OCI-LY7 (cell line): ENCODE measurements around the gene COPA. TPM values are rescaled to one million over a fixed set of nuclear protein-coding genes. Genes with fewer than 3 reads are reported as not detected.

ENCODE experiments used
- BruUV-seq: library from RNA; stranded (reverse); fragments of 400-500 nt; replicated peaks from 2 replicates; lab custom pipeline; 2021; lab: Mats Ljungman, UMichigan
- CTCF ChIA-PET: fragments of 300-600 bp; sonication (Branson Sonifier 250); formaldehyde crosslinking; loops from one replicate; lab custom pipeline; 2022; ENCODE audit warnings: antibody characterized with exemption; ENCODE audit not compliant: unreplicated experiment; lab: Charles Lee
- POLR2A ChIA-PET: fragments of 300-600 bp; sonication (Branson Sonifier 250); formaldehyde crosslinking; loops from one replicate; lab custom pipeline; 2022; ENCODE audit warnings: antibody characterized with exemption; lab: Charles Lee
- DNase-seq: peaks from one replicate; pipeline ENCODE4 v3.0.0-alpha.2; 2015; ENCODE audit warnings: low spot score
- H2AFZ ChIP-seq: fragments of 200-600 bp; sonication (generic), shearing (Covaris generic); 2 replicates; pipeline ENCODE4 v1.6.1; 2014; ENCODE audit warnings: mild to moderate bottlenecking, antibody characterized with exemption, low read length, moderate library complexity
- H3K27ac ChIP-seq: fragments of 200-600 bp; sonication (generic); 2 replicates; pipeline ENCODE4 v1.5.1; 2014; ENCODE audit warnings: mixed run types, low read depth, mild to moderate bottlenecking, moderate library complexity, low read length, inconsistent platforms; ENCODE audit not compliant: poor library complexity, severe bottlenecking
- H3K36me3 ChIP-seq: fragments of 200-600 bp; sonication (generic); 2 replicates; pipeline ENCODE4 v1.6.1; 2014; ENCODE audit warnings: mild to moderate bottlenecking, antibody characterized with exemption, low read length, moderate library complexity, mixed read lengths; ENCODE audit not compliant: insufficient read depth
- H3K4me1 ChIP-seq: fragments of 200-600 bp; sonication (generic); 2 replicates; pipeline ENCODE4 v1.5.1; 2014; ENCODE audit warnings: mild to moderate bottlenecking, low read length; ENCODE audit not compliant: insufficient read depth, poor library complexity, severe bottlenecking
- H3K4me2 ChIP-seq: fragments of 200-600 bp; sonication (generic); 2 replicates; pipeline ENCODE4 v1.6.1; 2014; ENCODE audit warnings: mild to moderate bottlenecking, low read length
- H3K4me3 ChIP-seq: fragments of 200-600 bp; sonication (generic); 2 replicates; pipeline ENCODE4 v1.5.1; 2014; ENCODE audit warnings: mild to moderate bottlenecking, low read depth, low read length; ENCODE audit not compliant: poor library complexity, severe bottlenecking
- H3K79me2 ChIP-seq: fragments of 200-600 bp; sonication (generic); 2 replicates; pipeline ENCODE4 v1.6.1; 2016; ENCODE audit warnings: low read depth, mild to moderate bottlenecking, low read length, moderate library complexity, mixed read lengths; ENCODE audit not compliant: insufficient read depth
- H3K9me2 ChIP-seq: fragments of 200-600 bp; sonication (generic); 2 replicates; pipeline ENCODE4 v1.6.1; 2016; ENCODE audit warnings: mild to moderate bottlenecking, low read length, mixed read lengths; ENCODE audit not compliant: insufficient read depth
- H3K9me3 ChIP-seq: fragments of 200-600 bp; sonication (generic); 2 replicates; pipeline ENCODE4 v1.6.1; 2014; ENCODE audit warnings: mild to moderate bottlenecking, mixed run types, low read length, mixed read lengths
- H4K20me1 ChIP-seq: fragments of 200-600 bp; sonication (generic); 2 replicates; pipeline ENCODE4 v1.6.1; 2014; ENCODE audit warnings: mild to moderate bottlenecking, antibody characterized with exemption, low read length, moderate library complexity, mixed read lengths; ENCODE audit not compliant: insufficient read depth
- CTCF ChIP-seq: fragments of 200-600 bp; sonication (generic); conservative IDR thresholded peaks from 2 replicates; pipeline ENCODE4 v1.5.1; 2014; ENCODE audit warnings: mild to moderate bottlenecking, antibody characterized with exemption, low read length, moderate library complexity, mixed read lengths
- EZH2phosphoT487 ChIP-seq: fragments of 200-600 bp; sonication (generic); IDR thresholded peaks from 2 replicates; pipeline ENCODE4 v1.6.1; 2018; ENCODE audit warnings: low read depth, borderline replicate concordance, mild to moderate bottlenecking, mixed run types, antibody characterized with exemption, low read length, moderate library complexity, mixed read lengths
- intact Hi-C: fragments of 100-400 bp; cut with micrococcal nuclease; formaldehyde crosslinking; loops from one replicate; pipeline ENCODE4 v1.10.0; 2022; ENCODE audit not compliant: unreplicated experiment
- small RNA-seq: library from RNA; depleted of rRNA; stranded (forward); fragments of <200 nt; gene quantifications from one replicate; pipeline ENCODE3, GENCODE V24; 2014
- total RNA-seq, 2 experiments: library from RNA; depleted of rRNA in 1 of 2; stranded (reverse); fragments of >200 nt in 1 of 2; shearing (Covaris generic) in 1 of 2; gene quantifications; 2 replicates each; pipeline ENCODE4 v1.2.3, GENCODE V29; 2014 to 2022

The COPA gene
- total RNA-seq, 2 experiments from 2014 or later, result 74.2 to 138 TPM

GRCh38 chr1:160243767-160244166 lies 99.3 kb downstream of the COPA start:
- peaks cover 56% of the 10 kb centered on the region for H3K36me3 ChIP-seq

GRCh38 chr1:160239582-160240299 lies 103.3 kb downstream of the COPA start:
- no peak overlapping the region for H3K4me2 ChIP-seq
- ChIA-PET CTCF (interaction anchor here (0.5 to 0.7 kb wide), 2 partner anchors 11 to 142 kb away, joined by 3 read pairs; partner anchors contain the start of gene IGSF8), POLR2A (interaction anchor here (1.0 to 1.1 kb wide), 2 partner anchors 10 to 14 kb away, joined by 3 to 4 read pairs; no protein-coding TSS in a partner anchor)
- H3K4me3 ChIP-seq, result no peak overlapping the region
- H3K27ac ChIP-seq, result no peak overlapping the region
- no peak for DNase-seq
- TSS peak; percentile 34 for BruUV-seq
- H3K79me2 ChIP-seq, result no peaks in the 10 kb centered on the region
- TF ChIP-seq EZH2phosphoT487 (no peak), CTCF (no peak)
- H3K9me2 ChIP-seq, result no peaks in the 10 kb centered on the region
- H2AFZ ChIP-seq, result no peak overlapping the region
- H4K20me1 ChIP-seq, result 0 out of 2 replicates have a peak, but pooled peaks cover 3% of the 10 kb centered on the region
- peaks cover 88% of the 10 kb centered on the region for H3K36me3 ChIP-seq
- H3K4me1 ChIP-seq, result no peaks in the 10 kb centered on the region
- H3K9me3 ChIP-seq, result no peaks in the 10 kb centered on the region
- intact Hi-C loops, result no loop called here

More at GRCh38 chr1:160243767-160244166, 99.3 kb downstream of the COPA start:
- intact Hi-C loops, result no loop called here
- TF ChIP-seq CTCF (no peak), EZH2phosphoT487 (no peak)
- Histone ChIP-seq H4K20me1 (0 out of 2 replicates have a peak, but pooled peaks cover 6% of the 10 kb centered on the region), H3K79me2 (peaks cover 14% of the 10 kb centered on the region; the same call in 1 of the 2 replicates), H3K4me3 (no peak overlapping the region), H3K27ac (no peak overlapping the region), H3K4me2 (no peak overlapping the region), H3K4me1 (no peaks in the 10 kb centered on the region), H2AFZ (no peak overlapping the region), H3K9me2 (no peaks in the 10 kb centered on the region), H3K9me3 (no peaks in the 10 kb centered on the region)
- DNase-seq, result no peak
- POLR2A ChIA-PET, result interaction anchor here (0.7 to 2.9 kb wide), 8 partner anchors 8 to 75 kb away, joined by 3 to 9 read pairs (median 4); no protein-coding TSS in a partner anchor
- BruUV-seq, result no TSS peak
- CTCF ChIA-PET, result interaction anchor here (0.6 kb wide), 1 partner anchor 125 kb away, joined by 3 read pairs; no protein-coding TSS in a partner anchor

Small RNA genes lying within 50 kb of the gene (small RNA-seq; reads per million reads assigned to genes)
- gene RF00019 (not detected), gene RNU4-42P (0.36 reads per million)

Other genes with a start within 250 kb of the COPA start
- gene IGSF8, start 244.6 kb downstream of the COPA start, total RNA-seq (2014; rRNA removed; shearing (Covaris generic)), result 18.7 and 19.9 TPM in 2 replicates
- gene IGSF8, start 244.6 kb downstream of the COPA start, total RNA-seq (2022), result 24.4 and 28.7 TPM in 2 replicates
- gene ATP1A2, start 227.5 kb downstream of the COPA start, total RNA-seq (2014; rRNA removed; shearing (Covaris generic)), result not detected in 2 replicates
- not detected in 2 replicates for gene ATP1A2, start 227.5 kb downstream of the COPA start, total RNA-seq (2022)
- not detected in 2 replicates for gene ATP1A4, start 191.6 kb downstream of the COPA start, total RNA-seq (2014; rRNA removed; shearing (Covaris generic))
- not detected in 2 replicates for gene ATP1A4, start 191.6 kb downstream of the COPA start, total RNA-seq (2022)
- gene CASQ1, start 152.7 kb downstream of the COPA start, total RNA-seq (2014; rRNA removed; shearing (Covaris generic)), result not detected in 2 replicates
- not detected in 2 replicates for gene CASQ1, start 152.7 kb downstream of the COPA start, total RNA-seq (2022)
- 20.7 and 22.3 TPM in 2 replicates for gene PEA15, start 137.9 kb downstream of the COPA start, total RNA-seq (2014; rRNA removed; shearing (Covaris generic))
- gene PEA15, start 137.9 kb downstream of the COPA start, total RNA-seq (2022), result 25.7 and 30.5 TPM in 2 replicates
- gene DCAF8, start 80.7 kb downstream of the COPA start, total RNA-seq (2014; rRNA removed; shearing (Covaris generic)), result 102 and 118 TPM in 2 replicates
- gene DCAF8, start 80.7 kb downstream of the COPA start, total RNA-seq (2022), result 139 and 141 TPM in 2 replicates
- gene PEX19, start 58.1 kb downstream of the COPA start, total RNA-seq (2014; rRNA removed; shearing (Covaris generic)), result 32.6 and 34.7 TPM in 2 replicates
- gene PEX19, start 58.1 kb downstream of the COPA start, total RNA-seq (2022), result 47.3 and 53.9 TPM in 2 replicates
- 32.0 and 44.8 TPM in 2 replicates for gene NCSTN, start 133 bp upstream of the COPA start, total RNA-seq (2014; rRNA removed; shearing (Covaris generic))
- gene NCSTN, start 133 bp upstream of the COPA start, total RNA-seq (2022), result 55.5 and 60.7 TPM in 2 replicates
- 0.26 and 0.63 TPM in 2 replicates for gene NHLH1, start 23.8 kb upstream of the COPA start, total RNA-seq (2014; rRNA removed; shearing (Covaris generic))
- 0.65 and 0.68 TPM in 2 replicates for gene NHLH1, start 23.8 kb upstream of the COPA start, total RNA-seq (2022)
- 1.5 and 2.6 TPM in 2 replicates for gene VANGL2, start 57.3 kb upstream of the COPA start, total RNA-seq (2014; rRNA removed; shearing (Covaris generic))
- gene VANGL2, start 57.3 kb upstream of the COPA start, total RNA-seq (2022), result 1.5 and 2.9 TPM in 2 replicates
- gene SLAMF6, start 180.0 kb upstream of the COPA start, total RNA-seq (2014; rRNA removed; shearing (Covaris generic)), result 39.8 and 43.0 TPM in 2 replicates
- gene SLAMF6, start 180.0 kb upstream of the COPA start, total RNA-seq (2022), result 65.1 and 72.4 TPM in 2 replicates
- 23.3 and 23.4 TPM in 2 replicates for gene CD84, start 236.2 kb upstream of the COPA start, total RNA-seq (2014; rRNA removed; shearing (Covaris generic))
- 22.2 and 28.8 TPM in 2 replicates for gene CD84, start 236.2 kb upstream of the COPA start, total RNA-seq (2022)